Measurements from ENCODE around the gene RPL13A.
A peak's percentile ranks its signal among the peaks of the same experiment; 100 is the strongest.

RPL13A gene

DNA sequence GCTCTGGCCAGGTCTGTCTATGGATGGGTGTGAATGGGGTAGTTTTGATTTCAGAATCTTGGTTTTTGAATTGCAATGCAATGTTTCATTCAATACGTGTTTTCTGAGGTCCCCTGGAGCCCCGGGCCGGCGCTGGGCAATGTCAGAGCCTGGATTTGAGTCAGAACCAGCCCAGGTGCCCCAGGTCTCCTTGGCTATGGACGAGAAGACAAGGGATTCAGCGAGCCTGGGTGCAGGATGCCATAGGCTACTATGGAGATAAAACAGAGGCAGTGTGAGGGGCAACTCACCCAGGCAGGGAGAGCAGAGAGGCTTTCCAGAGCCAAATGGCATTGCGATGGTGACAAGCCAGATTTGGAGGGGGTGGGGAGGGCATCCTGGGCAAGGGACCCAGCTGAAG is 1.2 kb upstream of the RPL13A start:
- Mint-ChIP-seq H3K4me3 (peak overlapping the region; percentile 44 to 67), H3K4me1 (peaks cover 20 to 44% of the 10 kb centered on the region in 2 donors), H3K9me3 (no peaks in the 10 kb centered on the region), H3K27ac (peak overlapping the region; percentile 90), H3K36me3 (peaks cover 39 to 44% of the 10 kb centered on the region in 2 donors), H3K27me3 (no peaks in the 10 kb centered on the region)
- DNase-seq (no peak), ATAC-seq (replicated peaks) (no peak)

DNA sequence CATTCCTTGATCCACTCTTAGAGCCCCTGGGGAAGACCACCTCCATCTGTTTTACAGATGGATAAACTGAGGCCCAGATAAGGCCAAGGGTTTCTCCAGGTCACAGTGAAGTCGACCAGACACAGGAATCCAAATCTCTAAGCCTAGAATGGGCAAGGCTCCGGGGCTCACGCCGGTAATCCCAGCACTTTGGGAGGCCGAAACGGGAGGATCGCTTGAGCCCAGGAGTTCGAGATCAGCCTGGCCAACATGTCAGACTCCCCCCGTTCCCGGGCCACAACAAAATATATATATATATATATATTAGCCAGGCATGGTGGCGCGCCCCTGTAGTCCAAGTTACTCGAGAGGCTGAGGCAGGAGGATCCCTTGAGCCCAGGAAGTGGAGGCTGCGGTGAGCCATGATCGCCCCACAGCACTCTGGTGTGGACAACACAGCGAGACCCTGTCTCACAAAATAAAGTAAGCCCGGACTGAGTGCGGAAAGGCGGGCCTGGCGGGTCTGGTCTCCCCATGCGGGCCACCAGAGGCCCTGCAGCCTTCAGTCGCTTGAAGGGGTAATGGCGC is 615 bp upstream of the RPL13A start:
- DNase-seq (no peak), ATAC-seq (replicated peaks) (no peak)
- Mint-ChIP-seq H3K27me3 (no peaks in the 10 kb centered on the region), H3K36me3 (peaks cover 44 to 50% of the 10 kb centered on the region in 2 donors), H3K9me3 (no peaks in the 10 kb centered on the region), H3K27ac (peak overlapping the region; percentile 100), H3K4me3 (peak overlapping the region; percentile 96 to 97), H3K4me1 (peaks cover 20 to 46% of the 10 kb centered on the region in 2 donors)

DNA sequence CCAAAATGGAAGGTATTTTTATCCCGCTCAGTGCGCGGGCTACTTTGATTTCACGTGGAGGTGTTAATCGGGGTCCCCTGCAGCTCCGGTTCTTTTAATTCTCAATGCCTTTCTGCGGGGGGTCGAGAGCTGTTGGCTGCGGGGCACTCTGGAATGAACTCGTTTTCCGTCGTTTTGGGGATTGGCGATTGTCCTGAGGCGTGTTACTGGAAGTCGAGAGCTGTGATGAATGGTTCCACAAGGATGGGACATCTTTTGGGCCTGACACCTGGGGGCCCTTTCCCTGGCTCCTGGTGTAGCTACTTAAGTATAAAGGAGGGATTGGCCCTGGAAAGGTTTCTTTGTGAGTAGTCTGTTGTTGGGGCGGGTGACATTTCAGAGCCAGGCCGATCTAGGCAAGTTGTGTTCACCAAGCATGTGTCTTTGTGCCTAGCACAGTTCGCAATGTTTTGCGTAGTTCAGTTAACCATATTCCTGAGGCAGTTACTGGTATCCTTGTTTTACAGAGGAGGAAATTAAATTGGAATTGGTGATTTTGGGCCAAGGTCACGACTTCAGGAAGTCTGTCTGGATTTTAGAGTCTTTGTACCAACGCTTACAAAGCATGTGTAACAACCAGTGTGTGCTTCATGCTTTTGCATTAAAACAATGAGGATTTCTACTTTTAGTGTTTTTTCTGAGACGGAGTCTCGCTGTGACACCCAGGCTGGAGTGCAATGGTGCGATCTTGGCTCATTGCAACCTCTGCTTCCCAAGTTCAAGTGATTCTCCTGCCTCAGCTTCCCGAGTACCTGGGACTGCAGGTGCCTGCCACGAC is 846 bp downstream of the RPL13A start:
- Mint-ChIP-seq H3K9me3 (no peaks in the 10 kb centered on the region), H3K27ac (peak overlapping the region; percentile 100), H3K4me1 (peaks cover 26 to 53% of the 10 kb centered on the region in 2 donors), H3K4me3 (peak overlapping the region; percentile 96 to 97), H3K36me3 (peaks cover 55 to 64% of the 10 kb centered on the region in 2 donors), H3K27me3 (no peaks in the 10 kb centered on the region)
- no peak for DNase-seq
- no peak for ATAC-seq (replicated peaks)

DNA sequence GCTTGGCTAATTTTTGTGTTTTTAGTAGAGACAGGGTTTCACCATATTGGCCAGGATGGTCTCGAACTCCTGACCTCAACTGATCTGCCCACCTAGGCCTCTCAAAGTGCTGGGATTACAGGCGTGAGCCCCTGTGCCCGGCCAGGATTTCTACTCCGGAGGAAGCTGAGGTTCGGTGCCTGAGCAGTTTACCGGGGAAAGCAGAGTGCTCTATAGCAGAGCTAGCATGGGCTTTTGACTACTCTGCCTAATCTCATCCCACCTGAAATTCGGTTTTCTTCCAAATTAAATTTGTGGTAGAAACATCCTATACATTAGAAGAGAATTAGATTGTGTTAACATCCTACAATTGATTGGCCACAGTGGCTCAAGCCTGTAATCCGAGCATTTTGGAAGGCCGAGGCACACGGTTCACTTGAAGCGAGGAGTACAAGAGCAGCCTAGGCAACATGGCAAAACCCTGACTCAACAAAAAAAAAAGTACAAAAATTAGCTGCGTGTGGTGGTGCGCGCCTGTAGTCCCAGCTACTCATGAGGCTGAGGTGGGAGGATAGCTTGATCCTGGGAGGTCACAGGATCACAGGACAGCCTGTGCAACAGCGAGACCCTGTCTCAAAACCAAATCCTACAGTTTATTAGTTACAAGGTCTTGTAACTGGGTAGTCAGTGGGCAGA is 1.6 kb downstream of the RPL13A start:
- Mint-ChIP-seq H3K9me3 (no peaks in the 10 kb centered on the region), H3K36me3 (peaks cover 59 to 68% of the 10 kb centered on the region in 2 donors), H3K4me3 (peak overlapping the region; percentile 96 to 97), H3K4me1 (peaks cover 27 to 53% of the 10 kb centered on the region in 2 donors), H3K27me3 (no peaks in the 10 kb centered on the region), H3K27ac (peak overlapping the region; percentile 100)
- ATAC-seq (replicated peaks) (no peak), DNase-seq (no peak)

DNA sequence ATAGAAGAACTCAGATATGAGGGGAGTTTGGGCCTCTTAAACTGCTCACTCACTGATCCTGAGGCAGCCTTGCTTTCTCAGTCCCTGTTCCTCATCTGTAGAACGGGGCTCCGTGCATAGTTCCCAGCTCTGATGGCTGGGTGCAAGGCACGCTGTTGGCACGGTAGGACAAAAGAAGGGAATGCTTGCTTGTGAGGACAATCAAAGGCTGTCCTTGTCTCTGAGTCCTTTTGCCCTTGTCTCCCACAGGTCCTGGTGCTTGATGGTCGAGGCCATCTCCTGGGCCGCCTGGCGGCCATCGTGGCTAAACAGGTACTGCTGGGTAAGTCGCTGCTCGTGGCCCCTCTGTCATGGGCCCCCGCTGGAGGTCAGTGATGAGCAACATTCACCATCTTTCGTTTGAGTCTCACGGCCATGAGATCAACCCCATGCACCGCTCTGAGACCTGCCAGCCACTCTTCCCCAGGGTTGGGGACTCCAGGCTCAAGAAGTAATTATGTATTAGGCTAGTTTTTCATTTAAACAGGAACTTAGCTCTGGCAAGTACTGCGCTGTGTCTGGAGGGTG is 2.3 kb downstream of the RPL13A start:
- no peak for DNase-seq
- ATAC-seq (replicated peaks): no peak

DNA sequence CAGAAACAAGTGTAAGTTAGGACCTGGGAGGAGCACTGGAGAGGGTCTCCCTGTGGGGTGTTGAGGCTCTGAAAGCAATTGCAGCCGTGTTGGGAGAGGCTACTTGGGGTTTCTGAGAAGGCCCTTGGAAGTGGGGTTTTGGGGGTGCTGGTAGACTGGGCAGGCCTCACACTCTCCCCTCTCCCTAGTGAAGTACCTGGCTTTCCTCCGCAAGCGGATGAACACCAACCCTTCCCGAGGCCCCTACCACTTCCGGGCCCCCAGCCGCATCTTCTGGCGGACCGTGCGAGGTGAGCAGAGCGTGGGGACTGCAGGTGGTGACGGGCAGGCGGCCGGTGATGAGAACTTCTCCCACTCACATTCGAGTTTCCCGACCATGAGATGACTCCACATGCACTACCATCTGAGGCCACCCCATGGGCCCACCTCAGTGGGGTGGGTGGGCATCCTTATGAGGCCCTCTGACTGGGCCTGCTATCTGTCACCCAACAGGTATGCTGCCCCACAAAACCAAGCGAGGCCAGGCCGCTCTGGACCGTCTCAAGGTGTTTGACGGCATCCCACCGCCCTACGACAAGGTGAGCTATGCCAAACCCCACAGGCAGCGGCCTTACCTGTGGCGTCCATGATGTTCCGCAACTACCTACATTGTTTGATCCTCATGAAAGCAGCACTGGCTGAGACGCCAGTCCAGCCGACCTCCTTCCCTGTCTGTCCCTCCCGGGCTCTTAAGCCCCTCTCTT is 3.0 kb downstream of the RPL13A start:
- no peak for DNase-seq
- no peaks in the 10 kb centered on the region for H3K9me3 Mint-ChIP-seq
- H3K27me3 Mint-ChIP-seq: no peaks in the 10 kb centered on the region
- no peak for ATAC-seq (replicated peaks)
- peaks cover 27 to 53% of the 10 kb centered on the region in 2 donors for H3K4me1 Mint-ChIP-seq
- peak overlapping the region; percentile 96 to 97 for H3K4me3 Mint-ChIP-seq
- peaks cover 60 to 68% of the 10 kb centered on the region in 2 donors for H3K36me3 Mint-ChIP-seq
- H3K27ac Mint-ChIP-seq: peak overlapping the region; percentile 100

More for the DNA sequence above, 2.3 kb downstream of the RPL13A start:
- Mint-ChIP-seq H3K9me3 (no peaks in the 10 kb centered on the region), H3K36me3 (peaks cover 59 to 68% of the 10 kb centered on the region in 2 donors), H3K4me1 (peaks cover 27 to 53% of the 10 kb centered on the region in 2 donors), H3K27me3 (no peaks in the 10 kb centered on the region), H3K27ac (peak overlapping the region; percentile 100), H3K4me3 (peak overlapping the region; percentile 96 to 97)

DNA sequence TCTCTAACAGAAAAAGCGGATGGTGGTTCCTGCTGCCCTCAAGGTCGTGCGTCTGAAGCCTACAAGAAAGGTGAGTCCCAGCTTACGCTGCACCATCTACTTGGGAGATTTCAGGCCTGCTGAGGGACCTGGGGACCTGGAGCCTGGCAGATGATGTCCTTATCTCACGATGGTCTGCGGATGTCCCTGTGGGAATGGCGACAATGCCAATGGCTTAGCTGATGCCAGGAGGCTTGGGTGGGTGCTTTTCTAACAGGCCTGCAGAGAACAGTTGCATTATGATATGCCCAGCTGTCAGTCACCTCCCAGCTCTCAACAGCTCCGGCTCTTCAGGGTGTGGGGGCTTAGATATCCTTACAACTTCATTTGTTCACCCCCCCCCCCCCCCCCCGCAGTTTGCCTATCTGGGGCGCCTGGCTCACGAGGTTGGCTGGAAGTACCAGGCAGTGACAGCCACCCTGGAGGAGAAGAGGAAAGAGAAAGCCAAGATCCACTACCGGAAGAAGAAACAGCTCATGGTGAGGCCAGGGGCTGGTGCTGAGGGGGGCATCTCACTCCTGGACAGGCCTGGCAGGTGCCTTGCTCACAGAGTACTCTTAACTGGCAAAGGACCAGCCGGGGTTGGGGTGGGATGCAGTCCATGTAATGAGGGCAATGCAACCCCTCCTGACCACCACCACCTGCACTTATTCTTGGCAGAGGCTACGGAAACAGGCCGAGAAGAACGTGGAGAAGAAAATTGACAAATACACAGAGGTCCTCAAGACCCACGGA is 3.8 kb downstream of the RPL13A start:
- Mint-ChIP-seq H3K4me1 (peaks cover 27 to 47% of the 10 kb centered on the region in 2 donors), H3K36me3 (peaks cover 59 to 71% of the 10 kb centered on the region in 2 donors), H3K27ac (peak overlapping the region; percentile 100), H3K9me3 (no peaks in the 10 kb centered on the region), H3K27me3 (no peaks in the 10 kb centered on the region), H3K4me3 (peak overlapping the region; percentile 69 to 96)
- ATAC-seq (replicated peaks) (no peak), DNase-seq (no peak)

DNA sequence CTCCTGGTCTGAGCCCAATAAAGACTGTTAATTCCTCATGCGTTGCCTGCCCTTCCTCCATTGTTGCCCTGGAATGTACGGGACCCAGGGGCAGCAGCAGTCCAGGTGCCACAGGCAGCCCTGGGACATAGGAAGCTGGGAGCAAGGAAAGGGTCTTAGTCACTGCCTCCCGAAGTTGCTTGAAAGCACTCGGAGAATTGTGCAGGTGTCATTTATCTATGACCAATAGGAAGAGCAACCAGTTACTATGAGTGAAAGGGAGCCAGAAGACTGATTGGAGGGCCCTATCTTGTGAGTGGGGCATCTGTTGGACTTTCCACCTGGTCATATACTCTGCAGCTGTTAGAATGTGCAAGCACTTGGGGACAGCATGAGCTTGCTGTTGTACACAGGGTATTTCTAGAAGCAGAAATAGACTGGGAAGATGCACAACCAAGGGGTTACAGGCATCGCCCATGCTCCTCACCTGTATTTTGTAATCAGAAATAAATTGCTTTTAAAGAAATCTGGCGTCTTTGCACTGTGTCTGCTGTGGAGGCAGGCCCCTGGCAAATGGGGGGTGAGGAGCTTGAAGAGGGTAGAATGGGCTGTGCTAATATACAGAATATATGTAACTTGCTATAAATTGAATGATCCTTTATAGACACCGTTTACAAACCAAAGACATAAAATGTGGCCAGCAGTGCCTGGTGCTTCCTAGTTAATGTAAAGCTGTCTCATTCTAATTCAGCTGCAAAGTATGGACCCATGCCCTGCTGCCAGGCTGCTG is 4.6 kb downstream of the RPL13A start:
- H3K27me3 Mint-ChIP-seq: no peaks in the 10 kb centered on the region
- no peaks in the 10 kb centered on the region for H3K9me3 Mint-ChIP-seq
- H3K4me1 Mint-ChIP-seq: peaks cover 27 to 44% of the 10 kb centered on the region in 2 donors
- H3K36me3 Mint-ChIP-seq: peaks cover 65 to 78% of the 10 kb centered on the region in 2 donors
- ATAC-seq (replicated peaks): no peak
- DNase-seq: no peak
- peak overlapping the region; percentile 95 for H3K27ac Mint-ChIP-seq
- peak overlapping the region; percentile 28 to 61 for H3K4me3 Mint-ChIP-seq

DNA sequence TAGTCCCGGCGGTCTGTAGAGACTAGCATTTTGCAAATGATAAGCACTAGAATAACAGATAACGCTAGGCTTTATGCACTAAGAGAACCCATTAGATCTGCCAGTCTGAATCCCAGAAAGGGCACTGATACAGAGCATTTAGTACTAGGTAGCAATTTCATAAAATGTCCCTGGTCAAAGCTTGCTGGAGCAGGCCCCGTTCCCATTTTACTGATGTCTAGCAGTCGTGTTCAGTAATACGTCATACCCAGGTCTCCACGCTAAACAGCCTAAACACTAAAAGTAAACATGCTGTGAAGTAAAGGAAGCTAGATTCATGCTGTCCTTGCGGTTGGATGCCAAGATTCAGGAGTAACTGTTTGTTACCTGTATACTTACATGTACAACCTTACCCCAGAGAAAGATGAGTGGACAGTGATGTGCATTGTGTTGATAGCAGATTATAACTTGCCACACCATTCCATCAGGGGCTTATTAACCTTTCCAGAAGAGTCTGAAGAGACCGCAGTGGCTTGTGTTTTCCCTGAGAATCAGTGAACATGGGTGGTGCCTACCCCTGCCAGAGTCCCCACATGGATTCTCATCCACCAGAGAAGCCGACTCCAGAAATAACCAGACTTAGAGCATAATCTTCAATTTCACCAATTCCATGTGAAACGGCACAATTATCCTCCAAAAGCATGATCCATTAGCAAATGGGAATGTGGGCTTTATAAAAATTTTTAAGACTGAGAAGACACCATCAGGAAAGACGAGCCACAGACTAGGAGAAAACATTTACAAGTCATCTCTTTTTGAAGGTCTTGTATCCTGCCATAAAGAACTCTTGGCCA is 5.4 kb downstream of the RPL13A start:
- peaks cover 24 to 44% of the 10 kb centered on the region in 2 donors for H3K4me1 Mint-ChIP-seq
- H3K4me3 Mint-ChIP-seq: peak overlapping the region; percentile 51 to 61
- peak overlapping the region; percentile 95 for H3K27ac Mint-ChIP-seq
- DNase-seq (no peak), ATAC-seq (replicated peaks) (no peak)
- H3K27me3 Mint-ChIP-seq: no peaks in the 10 kb centered on the region
- peaks cover 66 to 79% of the 10 kb centered on the region in 2 donors for H3K36me3 Mint-ChIP-seq
- no peaks in the 10 kb centered on the region for H3K9me3 Mint-ChIP-seq

DNA sequence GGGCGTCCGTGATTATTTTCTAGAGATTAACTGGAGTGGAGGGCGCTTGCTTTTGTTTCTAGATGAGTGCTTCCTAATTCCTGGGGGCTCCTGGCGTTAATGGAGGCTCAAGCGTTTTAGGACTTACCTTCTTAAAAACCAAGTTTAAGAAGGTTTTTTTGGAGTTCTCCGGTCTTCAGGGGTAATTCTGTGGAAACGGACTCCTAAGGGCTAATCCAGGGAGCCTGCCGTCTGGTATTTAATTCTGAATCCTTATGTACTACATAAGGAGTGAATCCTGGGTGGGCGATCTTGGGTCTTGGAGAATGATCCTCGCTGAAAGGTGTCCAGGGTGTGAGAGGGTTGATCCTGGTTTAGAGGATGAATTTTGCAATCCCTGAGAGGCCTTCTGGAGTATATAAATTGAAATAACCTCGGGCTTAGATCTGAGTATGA is 9.2 kb downstream of the RPL13A start:
- ATAC-seq (replicated peaks): no peak
- Mint-ChIP-seq H3K36me3 (peaks cover 60 to 68% of the 10 kb centered on the region in 2 donors), H3K4me1 (peaks cover 38 to 50% of the 10 kb centered on the region in 2 donors)

DNA sequence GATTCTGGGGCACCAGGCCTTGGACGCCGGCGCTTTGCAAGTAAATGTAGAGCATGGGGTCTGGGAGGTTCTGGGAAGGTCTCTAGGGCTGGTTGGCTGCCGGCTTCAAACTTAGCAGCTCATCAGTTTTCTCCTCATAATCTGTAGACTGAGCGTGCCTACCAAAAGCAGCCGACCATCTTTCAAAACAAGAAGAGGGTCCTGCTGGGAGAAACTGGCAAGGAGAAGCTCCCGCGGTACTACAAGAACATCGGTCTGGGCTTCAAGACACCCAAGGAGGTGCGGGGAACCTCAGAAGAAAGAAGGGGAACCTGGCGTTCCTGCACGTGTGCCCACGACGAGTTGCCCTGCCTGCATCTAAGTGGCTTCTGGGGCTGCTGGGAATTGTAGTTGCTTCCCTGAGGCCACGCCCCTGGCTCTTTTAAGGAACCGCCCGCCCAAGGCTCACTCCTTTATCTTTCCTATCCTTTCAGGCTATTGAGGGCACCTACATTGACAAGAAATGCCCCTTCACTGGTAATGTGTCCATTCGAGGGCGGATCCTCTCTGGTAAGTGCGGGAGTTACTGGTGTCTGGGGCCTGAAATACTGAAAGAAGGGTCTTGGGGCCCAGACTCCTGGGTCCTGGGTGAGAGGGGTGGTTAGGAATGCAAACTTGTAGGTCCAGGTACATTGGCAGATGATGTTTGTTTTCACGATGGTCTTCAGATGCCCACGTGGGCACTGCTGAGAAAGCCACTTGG is 9.8 kb downstream of the RPL13A start:
- ATAC-seq (replicated peaks): peak; percentile 11 to 17
- H3K27ac Mint-ChIP-seq: peak overlapping the region; percentile 100
- H3K4me1 Mint-ChIP-seq: peaks cover 40 to 44% of the 10 kb centered on the region in 2 donors
- H3K36me3 Mint-ChIP-seq: peaks cover 54 to 61% of the 10 kb centered on the region in 2 donors
- H3K4me3 Mint-ChIP-seq: peak overlapping the region; percentile 98 to 100
- no peak for DNase-seq
- no peaks in the 10 kb centered on the region for H3K27me3 Mint-ChIP-seq
- no peaks in the 10 kb centered on the region for H3K9me3 Mint-ChIP-seq

More for the DNA sequence above, 9.2 kb downstream of the RPL13A start:
- H3K27me3 Mint-ChIP-seq: no peaks in the 10 kb centered on the region
- H3K9me3 Mint-ChIP-seq: no peaks in the 10 kb centered on the region
- no peak for DNase-seq
- H3K4me3 Mint-ChIP-seq: peak overlapping the region; percentile 98 to 100
- H3K27ac Mint-ChIP-seq: peak overlapping the region; percentile 100
